ENCODE measurements around the gene RPS6KA3.

RPS6KA3 gene

GRCh38 chrX:20159797-20160385 lies 106.8 kb downstream of the RPS6KA3 start:
- Histone ChIP-seq H3K4me3 (ENCODE audit: low read length in 2 of 2) (no peak overlapping the region), H2BK120ac (ENCODE audit: low read depth, low read length) (no peak overlapping the region), H2BK15ac (ENCODE audit: low read length) (no peak overlapping the region), H3K4me2 (ENCODE audit: insufficient read depth, low read length, poor library complexity, severe bottlenecking) (no peak overlapping the region), H4K91ac (ENCODE audit: low read depth, low read length, poor library complexity) (no peak overlapping the region), H2BK12ac (ENCODE audit: low read length) (no peak overlapping the region), H2AFZ (ENCODE audit: low read length) (no peak overlapping the region), H3K14ac (ENCODE audit: low read length) (no peak overlapping the region), H3K4ac (ENCODE audit: low read length) (no peak overlapping the region), H3K79me1 (ENCODE audit: low read depth, low read length) (no peaks in the 10 kb centered on the region), H3K18ac (ENCODE audit: low read length) (no peak overlapping the region), H2BK5ac (ENCODE audit: low read length) (no peak overlapping the region), H3K4me1 (ENCODE audit: control insufficient read depth in 2 of 2, insufficient read depth in 1 of 2, low read depth in 1 of 2, low read length in 2 of 2) (no peaks in the 10 kb centered on the region), H3K36me3 (replicated peaks in 1 of 2; ENCODE audit: control insufficient read depth in 2 of 2, insufficient read depth in 2 of 2, low read length in 2 of 2) (peaks cover 6 to 76% of the 10 kb centered on the region in 2 donors), H3K9ac (ENCODE audit: low read depth, low read length, poor library complexity) (no peak overlapping the region), H3K9me3 (replicated peaks in 1 of 2; ENCODE audit: control insufficient read depth in 2 of 2, insufficient read depth in 1 of 2, low read depth in 1 of 2, low read length in 2 of 2) (no peaks in the 10 kb centered on the region), H2AK5ac (ENCODE audit: low read depth, low read length) (no peak overlapping the region), H3K27ac (replicated peaks; ENCODE audit: low read length) (no peak overlapping the region), H4K8ac (ENCODE audit: low read depth, low read length) (no peak overlapping the region), H3K23ac (ENCODE audit: low read depth, low read length, poor library complexity) (no peak overlapping the region), H3K27me3 (ENCODE audit: control insufficient read depth in 3 of 3, insufficient read depth in 3 of 3, low read depth in 1 of 3, low read length in 3 of 3) (no peaks in the 10 kb centered on the region)
- DNase-seq (ENCODE audit: low spot score), result no peak
- no CpG with 5 or more reads among the region's 4 CpGs for WGBS, 2 donors (ENCODE audit: extremely low coverage in 2 of 2, insufficient read length in 2 of 2, insufficient replicate concordance in 1 of 2)

GRCh38 chrX:20151689-20152088 lies 115.0 kb downstream of the RPS6KA3 start:
- H2AK5ac ChIP-seq (ENCODE audit: low read depth, low read length), result no peak overlapping the region
- no peak overlapping the region for H3K27ac ChIP-seq (replicated peaks; ENCODE audit: low read length)
- H2BK120ac ChIP-seq (ENCODE audit: low read depth, low read length), result no peak overlapping the region
- H3K9me3 ChIP-seq (replicated peaks in 1 of 2; ENCODE audit: control insufficient read depth in 2 of 2, insufficient read depth in 1 of 2, low read depth in 1 of 2, low read length in 2 of 2), result no peaks in the 10 kb centered on the region
- H3K79me1 ChIP-seq (ENCODE audit: low read depth, low read length), result no peaks in the 10 kb centered on the region
- no peaks in the 10 kb centered on the region for H3K27me3 ChIP-seq (ENCODE audit: control insufficient read depth in 3 of 3, insufficient read depth in 3 of 3, low read depth in 1 of 3, low read length in 3 of 3)
- DNase-seq (ENCODE audit: low spot score), result no peak
- H2BK15ac ChIP-seq (ENCODE audit: low read length), result no peak overlapping the region
- no peak overlapping the region for H4K8ac ChIP-seq (ENCODE audit: low read depth, low read length)
- no peak overlapping the region for H2BK12ac ChIP-seq (ENCODE audit: low read length)
- no peak overlapping the region for H3K23ac ChIP-seq (ENCODE audit: low read depth, low read length, poor library complexity)
- no peaks in the 10 kb centered on the region for H3K4me1 ChIP-seq (ENCODE audit: control insufficient read depth in 2 of 2, insufficient read depth in 1 of 2, low read depth in 1 of 2, low read length in 2 of 2)
- WGBS, 2 donors (ENCODE audit: extremely low coverage in 2 of 2, insufficient read length in 2 of 2, insufficient replicate concordance in 1 of 2), result no CpG with 5 or more reads among the region's 3 CpGs
- no peak overlapping the region for H3K9ac ChIP-seq (ENCODE audit: low read depth, low read length, poor library complexity)
- H3K14ac ChIP-seq (ENCODE audit: low read length), result no peak overlapping the region
- no peak overlapping the region for H4K91ac ChIP-seq (ENCODE audit: low read depth, low read length, poor library complexity)
- H2BK5ac ChIP-seq (ENCODE audit: low read length), result no peak overlapping the region
- no peak overlapping the region for H3K4me2 ChIP-seq (ENCODE audit: insufficient read depth, low read length, poor library complexity, severe bottlenecking)
- no peak overlapping the region for H3K18ac ChIP-seq (ENCODE audit: low read length)
- peaks cover 6 to 50% of the 10 kb centered on the region in 2 donors for H3K36me3 ChIP-seq (replicated peaks in 1 of 2; ENCODE audit: control insufficient read depth in 2 of 2, insufficient read depth in 2 of 2, low read length in 2 of 2)
- H2AFZ ChIP-seq (ENCODE audit: low read length), result no peak overlapping the region
- no peak overlapping the region for H3K4me3 ChIP-seq (ENCODE audit: low read length in 2 of 2)
- H3K4ac ChIP-seq (ENCODE audit: low read length), result no peak overlapping the region

- H2AK5ac ChIP-seq (ENCODE audit: low read depth, low read length), result no peak overlapping the region
These were observed 117.4 kb downstream of the RPS6KA3 start for GRCh38 chrX:20149326-20149725.

GRCh38 chrX:20147561-20147960 lies 119.1 kb downstream of the RPS6KA3 start:
- Histone ChIP-seq H3K27ac (replicated peaks; ENCODE audit: low read length) (no peak overlapping the region), H4K8ac (ENCODE audit: low read depth, low read length) (no peak overlapping the region), H2BK12ac (ENCODE audit: low read length) (no peak overlapping the region), H2BK120ac (ENCODE audit: low read depth, low read length) (no peak overlapping the region), H3K18ac (ENCODE audit: low read length) (no peak overlapping the region), H3K23ac (ENCODE audit: low read depth, low read length, poor library complexity) (no peak overlapping the region), H2AK5ac (ENCODE audit: low read depth, low read length) (no peak overlapping the region), H3K4me3 (ENCODE audit: low read length in 2 of 2) (no peak overlapping the region), H3K79me1 (ENCODE audit: low read depth, low read length) (no peaks in the 10 kb centered on the region), H3K4ac (ENCODE audit: low read length) (no peak overlapping the region), H3K9me3 (replicated peaks in 1 of 2; ENCODE audit: control insufficient read depth in 2 of 2, insufficient read depth in 1 of 2, low read depth in 1 of 2, low read length in 2 of 2) (no peaks in the 10 kb centered on the region), H2BK5ac (ENCODE audit: low read length) (no peak overlapping the region), H3K27me3 (ENCODE audit: control insufficient read depth in 3 of 3, insufficient read depth in 3 of 3, low read depth in 1 of 3, low read length in 3 of 3) (no peaks in the 10 kb centered on the region), H3K36me3 (replicated peaks in 1 of 2; ENCODE audit: control insufficient read depth in 2 of 2, insufficient read depth in 2 of 2, low read length in 2 of 2) (peaks cover 0 to 12% of the 10 kb centered on the region in 2 donors), H2AFZ (ENCODE audit: low read length) (no peak overlapping the region), H2BK15ac (ENCODE audit: low read length) (no peak overlapping the region), H4K91ac (ENCODE audit: low read depth, low read length, poor library complexity) (no peak overlapping the region), H3K4me2 (ENCODE audit: insufficient read depth, low read length, poor library complexity, severe bottlenecking) (no peak overlapping the region), H3K4me1 (ENCODE audit: control insufficient read depth in 2 of 2, insufficient read depth in 1 of 2, low read depth in 1 of 2, low read length in 2 of 2) (no peaks in the 10 kb centered on the region), H3K9ac (ENCODE audit: low read depth, low read length, poor library complexity) (no peak overlapping the region), H3K14ac (ENCODE audit: low read length) (no peak overlapping the region)
- no peak for DNase-seq (ENCODE audit: low spot score)
- WGBS, 2 donors (ENCODE audit: extremely low coverage in 2 of 2, insufficient read length in 2 of 2, insufficient replicate concordance in 1 of 2), result no CpG with 5 or more reads among the region's 1 CpG

More at GRCh38 chrX:20149326-20149725, 117.4 kb downstream of the RPS6KA3 start:
- Histone ChIP-seq H3K36me3 (replicated peaks in 1 of 2; ENCODE audit: control insufficient read depth in 2 of 2, insufficient read depth in 2 of 2, low read length in 2 of 2) (peaks cover 0 to 27% of the 10 kb centered on the region in 2 donors), H3K14ac (ENCODE audit: low read length) (no peak overlapping the region), H2BK5ac (ENCODE audit: low read length) (no peak overlapping the region), H2AFZ (ENCODE audit: low read length) (no peak overlapping the region), H2BK12ac (ENCODE audit: low read length) (no peak overlapping the region), H3K4me2 (ENCODE audit: insufficient read depth, low read length, poor library complexity, severe bottlenecking) (no peak overlapping the region), H3K4me3 (ENCODE audit: low read length in 2 of 2) (no peak overlapping the region), H3K9me3 (replicated peaks in 1 of 2; ENCODE audit: control insufficient read depth in 2 of 2, insufficient read depth in 1 of 2, low read depth in 1 of 2, low read length in 2 of 2) (no peaks in the 10 kb centered on the region), H4K91ac (ENCODE audit: low read depth, low read length, poor library complexity) (no peak overlapping the region), H3K27me3 (ENCODE audit: control insufficient read depth in 3 of 3, insufficient read depth in 3 of 3, low read depth in 1 of 3, low read length in 3 of 3) (no peaks in the 10 kb centered on the region), H4K8ac (ENCODE audit: low read depth, low read length) (no peak overlapping the region), H3K23ac (ENCODE audit: low read depth, low read length, poor library complexity) (no peak overlapping the region), H3K27ac (replicated peaks; ENCODE audit: low read length) (no peak overlapping the region), H3K18ac (ENCODE audit: low read length) (no peak overlapping the region), H3K4me1 (ENCODE audit: control insufficient read depth in 2 of 2, insufficient read depth in 1 of 2, low read depth in 1 of 2, low read length in 2 of 2) (no peaks in the 10 kb centered on the region), H2BK15ac (ENCODE audit: low read length) (no peak overlapping the region), H3K9ac (ENCODE audit: low read depth, low read length, poor library complexity) (no peak overlapping the region), H2BK120ac (ENCODE audit: low read depth, low read length) (no peak overlapping the region), H3K4ac (ENCODE audit: low read length) (no peak overlapping the region), H3K79me1 (ENCODE audit: low read depth, low read length) (no peaks in the 10 kb centered on the region)
- WGBS, 2 donors (ENCODE audit: extremely low coverage in 2 of 2, insufficient read length in 2 of 2, insufficient replicate concordance in 1 of 2), result no CpG with 5 or more reads among the region's 2 CpGs
- no peak for DNase-seq (ENCODE audit: low spot score)
